Activated T-cell treated with anti-CD3 and anti-CD28 coated beads for 1 hour (primary cell): Measurements from ENCODE around the gene SVIL.
"Not testable (repeated sequence)": the region's sequence is repeated elsewhere in the genome, so short reads cannot be mapped to it uniquely, and the experiment has no call there.

Source experiments
- DNase-seq: peaks from one replicate; pipeline ENCODE4 v3.0.0-alpha.2; 2020; ENCODE audit warnings: low read depth

The SVIL gene

GRCh38 chr10:29600067-29600466 is 34.7 kb downstream of the SVIL start:
- DNase-seq: no peak

GRCh38 chr10:29598851-29599311 is 35.9 kb downstream of the SVIL start:
- DNase-seq: no peak

- no peak for DNase-seq
Measured at GRCh38 chr10:29596826-29597225, 37.9 kb downstream of the SVIL start.

GRCh38 chr10:29596356-29596755 is 38.4 kb downstream of the SVIL start:
- no peak for DNase-seq

GRCh38 chr10:29595636-29596225 is 39.0 kb downstream of the SVIL start:
- no peak for DNase-seq

GRCh38 chr10:29595146-29595545 is 39.6 kb downstream of the SVIL start:
- no peak for DNase-seq

GRCh38 chr10:29591651-29591968 is 43.2 kb downstream of the SVIL start:
- no peak for DNase-seq

- no peak for DNase-seq
Measured at GRCh38 chr10:29590915-29591650, 43.7 kb downstream of the SVIL start.

GRCh38 chr10:29588629-29589421 is 45.9 kb downstream of the SVIL start:
- no peak for DNase-seq

- DNase-seq: not testable (repeated sequence)
Measured at GRCh38 chr10:29587750-29588628, 46.8 kb downstream of the SVIL start.

GRCh38 chr10:29587102-29587749 is 47.5 kb downstream of the SVIL start:
- not testable (repeated sequence) for DNase-seq

GRCh38 chr10:29586509-29586908 is 48.3 kb downstream of the SVIL start:
- no peak for DNase-seq

- no peak for DNase-seq
Measured at GRCh38 chr10:29585488-29585976, 49.2 kb downstream of the SVIL start.

- DNase-seq: no peak
Measured at GRCh38 chr10:29584436-29584835, 50.3 kb downstream of the SVIL start.

GRCh38 chr10:29583674-29584073 is 51.1 kb downstream of the SVIL start:
- DNase-seq: no peak

- DNase-seq: not testable (repeated sequence)
Measured at GRCh38 chr10:29582769-29583168, 52.0 kb downstream of the SVIL start.

- no peak for DNase-seq
Measured at GRCh38 chr10:29579455-29579970, 55.3 kb downstream of the SVIL start.

- no peak for DNase-seq
Measured at GRCh38 chr10:29578457-29578856, 56.3 kb downstream of the SVIL start.

GRCh38 chr10:29576681-29577080 is 58.1 kb downstream of the SVIL start:
- DNase-seq: no peak

- DNase-seq: no peak
Measured at GRCh38 chr10:29575098-29575455, 59.7 kb downstream of the SVIL start.
